HEK293 (cell line): ENCODE results near the gene B4GALNT3.

Source experiments
- CTCF ChIA-PET: fragments of 350-600 bp; formaldehyde crosslinking; extraction: SDS; loops from one replicate; lab custom pipeline; 2021; ENCODE audit warnings: antibody characterized with exemption; lab: Yijun Ruan, JAX
- POLR2A ChIA-PET: fragments of 300-600 bp; formaldehyde crosslinking; extraction: SDS; loops from one replicate; lab custom pipeline; 2020; ENCODE audit warnings: antibody characterized with exemption, inconsistent platforms; lab: Yijun Ruan, JAX
- H3K27ac ChIP-seq: fragments of 200-500 bp; sonication (Bioruptor generic); 2 replicates; pipeline ENCODE4 v1.5.1; 2014; ENCODE audit warnings: low read depth, low read length, control low read depth, inconsistent platforms; ENCODE audit errors: extremely low read depth
- H3K36me3 ChIP-seq, 2 experiments: fragments of 200-500 bp in 1 of 2; sonication (Bioruptor generic) in 1 of 2; 1 replicate in 1 of 2; 2 replicates in 1 of 2; pipeline ENCODE4 v1.5.1; 2014 to 2017; ENCODE audit warnings: inconsistent platforms in 2 of 2, low read length in 2 of 2; ENCODE audit not compliant: control insufficient read depth in 2 of 2, insufficient read depth in 1 of 2
- H3K4me1 ChIP-seq: fragments of 200-500 bp; sonication (Bioruptor generic); 2 replicates; pipeline ENCODE4 v1.5.1; 2014; ENCODE audit warnings: mild to moderate bottlenecking, low read length, inconsistent platforms; ENCODE audit not compliant: control insufficient read depth, insufficient read depth
- H3K4me3 ChIP-seq: 2 replicates; pipeline ENCODE4 v1.5.1; 2011; ENCODE audit warnings: low read depth, mild to moderate bottlenecking, control low read depth, low read length, moderate library complexity
- H3K9me3 ChIP-seq: fragments of 200-500 bp; sonication (Bioruptor generic); 2 replicates; pipeline ENCODE4 v1.5.1; 2014; ENCODE audit warnings: low read depth, low read length, inconsistent platforms; ENCODE audit not compliant: control insufficient read depth, insufficient read depth
- EGR2 ChIP-seq: fragments of 450-650 bp; formaldehyde crosslinking; IDR thresholded peaks from 2 replicates; pipeline ENCODE4 v1.5.1; 2016; ENCODE audit warnings: low read depth, missing biosample characterization, missing genetic modification characterization
- GLIS1 ChIP-seq: fragments of 450-650 bp; formaldehyde crosslinking; IDR thresholded peaks from 2 replicates; pipeline ENCODE4 v1.5.1; 2016; ENCODE audit warnings: missing biosample characterization, missing genetic modification characterization
- KLF17 ChIP-seq: fragments of 450-650 bp; formaldehyde crosslinking; IDR thresholded peaks from 2 replicates; pipeline ENCODE4 v1.5.1; 2016; ENCODE audit warnings: missing biosample characterization, missing genetic modification characterization
- OVOL3 ChIP-seq: fragments of 450-650 bp; formaldehyde crosslinking; IDR thresholded peaks from 2 replicates; pipeline ENCODE4 v1.5.1; 2016; ENCODE audit warnings: missing biosample characterization, missing genetic modification characterization
- PRDM1 ChIP-seq: fragments of 450-650 bp; formaldehyde crosslinking; IDR thresholded peaks from 2 replicates; pipeline ENCODE4; 2016; ENCODE audit warnings: missing biosample characterization, missing genetic modification characterization
- PRDM10 ChIP-seq: fragments of 450-650 bp; formaldehyde crosslinking; IDR thresholded peaks from 2 replicates; pipeline ENCODE4 v1.5.1; 2016; ENCODE audit warnings: missing biosample characterization, missing genetic modification characterization
- SP2 ChIP-seq: fragments of 450-650 bp; formaldehyde crosslinking; IDR thresholded peaks from 2 replicates; pipeline ENCODE4 v1.5.1; 2016; ENCODE audit warnings: missing biosample characterization, missing genetic modification characterization
- ZBTB21 ChIP-seq: fragments of 450-650 bp; formaldehyde crosslinking; IDR thresholded peaks from 2 replicates; pipeline ENCODE4 v1.5.1; 2017; ENCODE audit warnings: missing biosample characterization, missing genetic modification characterization
- ZFHX2 ChIP-seq: fragments of 450-650 bp; formaldehyde crosslinking; conservative IDR thresholded peaks from 2 replicates; pipeline ENCODE4 v1.5.1; 2016; ENCODE audit warnings: missing biosample characterization, missing genetic modification characterization
- ZIC2 ChIP-seq: fragments of 450-650 bp; formaldehyde crosslinking; IDR thresholded peaks from 2 replicates; pipeline ENCODE4 v1.5.1; 2016; ENCODE audit warnings: missing biosample characterization, missing genetic modification characterization
- ZNF274 ChIP-seq, 2 experiments: fragments of 200-500 bp in 1 of 2; fragments of 450-650 bp in 1 of 2; sonication (Bioruptor generic) in 1 of 2; formaldehyde crosslinking in 1 of 2; IDR thresholded peaks; 2 replicates each; pipeline versions ENCODE4 v1.5.1 to v1.6.1; 2014 to 2016; ENCODE audit warnings: borderline replicate concordance in 1 of 2, inconsistent platforms in 1 of 2, low read length in 1 of 2, missing biosample characterization in 1 of 2, missing genetic modification characterization in 1 of 2
- ZNF324 ChIP-seq: fragments of 450-650 bp; formaldehyde crosslinking; IDR thresholded peaks from 2 replicates; pipeline ENCODE4 v1.5.1; 2016; ENCODE audit warnings: missing biosample characterization, missing genetic modification characterization
- ZNF335 ChIP-seq: fragments of 450-650 bp; formaldehyde crosslinking; conservative IDR thresholded peaks from 2 replicates; pipeline ENCODE4 v1.5.1; 2016; ENCODE audit warnings: missing biosample characterization, missing genetic modification characterization
- ZNF341 ChIP-seq: fragments of 450-650 bp; formaldehyde crosslinking; IDR thresholded peaks from 2 replicates; pipeline ENCODE4; 2016; ENCODE audit warnings: low read depth, missing biosample characterization, missing genetic modification characterization
- ZNF398 ChIP-seq: fragments of 450-650 bp; formaldehyde crosslinking; IDR thresholded peaks from 2 replicates; pipeline ENCODE4 v1.5.1; 2017; ENCODE audit warnings: missing biosample characterization, missing genetic modification characterization
- ZNF530 ChIP-seq: fragments of 450-650 bp; formaldehyde crosslinking; IDR thresholded peaks from 2 replicates; pipeline ENCODE4 v1.5.1; 2016; ENCODE audit warnings: low read depth, missing biosample characterization, missing genetic modification characterization
- ZNF560 ChIP-seq: fragments of 450-650 bp; formaldehyde crosslinking; IDR thresholded peaks from 2 replicates; pipeline ENCODE4 v1.5.1; 2017; ENCODE audit warnings: missing biosample characterization, missing genetic modification characterization, borderline replicate concordance
- ZNF600 ChIP-seq: fragments of 450-650 bp; formaldehyde crosslinking; IDR thresholded peaks from 2 replicates; pipeline ENCODE4 v1.5.1; 2016; ENCODE audit warnings: missing biosample characterization, missing genetic modification characterization
- ZNF626 ChIP-seq: fragments of 450-650 bp; sonication (Bioruptor Pico); formaldehyde crosslinking; IDR thresholded peaks from 2 replicates; pipeline ENCODE4 v1.5.1; 2018; ENCODE audit warnings: missing biosample characterization, missing genetic modification characterization, inconsistent platforms
- ZNF629 ChIP-seq: fragments of 450-650 bp; formaldehyde crosslinking; IDR thresholded peaks from 2 replicates; pipeline ENCODE4 v1.5.1; 2017; ENCODE audit warnings: missing biosample characterization, missing genetic modification characterization
- ZNF692 ChIP-seq: fragments of 450-650 bp; formaldehyde crosslinking; IDR thresholded peaks from 2 replicates; pipeline ENCODE4 v1.5.1; 2016; ENCODE audit warnings: missing biosample characterization, missing genetic modification characterization

The B4GALNT3 gene

GRCh38 chr12:480831-481816 is 21.4 kb downstream of the B4GALNT3 start:
- TF ChIP-seq KLF17 (tag by site-specific recombination) = peak; percentile 67; the same call in 1 of the 2 replicates
- no peak for TF ChIP-seq ZNF560 (tag by site-specific recombination)
- no peak for TF ChIP-seq ZNF530
- TF ChIP-seq ZNF398 (tag by site-specific recombination) = peak; percentile 72
- TF ChIP-seq ZNF274 (IDR thresholded peaks at IDR 0.05; ENCODE audit: low read length) = no peak
- no peak for TF ChIP-seq ZNF274 (tag by site-specific recombination; IDR thresholded peaks at IDR 0.05; ENCODE audit: borderline replicate concordance)
- 0 out of 2 replicates have a peak, but pooled peaks have one; percentile 12 for TF ChIP-seq GLIS1
- peak; percentile 48 for TF ChIP-seq ZNF600 (tag by site-specific recombination)
- TF ChIP-seq ZNF692 (tag by site-specific recombination) = peak; percentile 43; the same call in 1 of the 2 replicates
- 0 out of 2 replicates have a peak, but pooled peaks have one; percentile 10 for TF ChIP-seq ZNF341 (tag by site-specific recombination)
- no peak for TF ChIP-seq ZNF629 (tag by site-specific recombination)
- TF ChIP-seq ZNF335 (tag by site-specific recombination) = 0 out of 2 replicates have a peak, but pooled peaks have one; percentile 14
- TF ChIP-seq ZNF324 (tag by site-specific recombination) = no peak
- TF ChIP-seq EGR2 (tag by site-specific recombination) = peak; percentile 93
- no peak for TF ChIP-seq ZBTB21 (tag by site-specific recombination)
- TF ChIP-seq ZIC2 (tag by site-specific recombination) = peak; percentile 79
- TF ChIP-seq PRDM1 = no peak
- TF ChIP-seq ZNF626 (tag by site-specific recombination) = no peak
- TF ChIP-seq PRDM10 (tag by site-specific recombination) = no peak
- peak; percentile 86 for TF ChIP-seq ZFHX2 (tag by site-specific recombination)
- TF ChIP-seq SP2 (tag by site-specific recombination) = peak; percentile 56
- TF ChIP-seq OVOL3 (tag by site-specific recombination) = no peak
- TF ChIP-seq, all 188 proteins: peak for 11
- Histone ChIP-seq H3K4me3 (no peak overlapping the region), H3K27ac (peak overlapping the region; percentile 75), H3K36me3 (no peaks in the 10 kb centered on the region), H3K4me1 (peaks cover 9% of the 10 kb centered on the region), H3K9me3 (no peaks in the 10 kb centered on the region)
- POLR2A ChIA-PET = interaction anchor here (1.5 kb wide), 1 partner anchor 13 kb away, joined by 5 read pairs; no protein-coding TSS in a partner anchor
- CTCF ChIA-PET = interaction anchor here (0.5 to 1.7 kb wide), 5 partner anchors 26 to 66 kb away, joined by 3 to 7 read pairs (median 5); no protein-coding TSS in a partner anchor
